HG02571 (cell line): ENCODE data around the gene HVCN1.
"Not testable (repeated sequence)": the region's sequence is repeated elsewhere in the genome, so short reads cannot be mapped to it uniquely, and the experiment has no call there.

Experiments used
- ATAC-seq: cut with Tn5 transposase; IDR thresholded peaks from one replicate; pipeline ENCODE4 v1.9.1; 2021; ENCODE audit warnings: mild to moderate bottlenecking, moderate library complexity; ENCODE audit not compliant: unreplicated experiment

Gene HVCN1

GRCh38 chr12:110688446-110689280 lies at the start of gene HVCN1:
Gene HVCN1 (minus strand): TSS chr12:110689115. CDS start chr12:110683245, 5,870 bp downstream.
- no peak for ATAC-seq

DNA sequence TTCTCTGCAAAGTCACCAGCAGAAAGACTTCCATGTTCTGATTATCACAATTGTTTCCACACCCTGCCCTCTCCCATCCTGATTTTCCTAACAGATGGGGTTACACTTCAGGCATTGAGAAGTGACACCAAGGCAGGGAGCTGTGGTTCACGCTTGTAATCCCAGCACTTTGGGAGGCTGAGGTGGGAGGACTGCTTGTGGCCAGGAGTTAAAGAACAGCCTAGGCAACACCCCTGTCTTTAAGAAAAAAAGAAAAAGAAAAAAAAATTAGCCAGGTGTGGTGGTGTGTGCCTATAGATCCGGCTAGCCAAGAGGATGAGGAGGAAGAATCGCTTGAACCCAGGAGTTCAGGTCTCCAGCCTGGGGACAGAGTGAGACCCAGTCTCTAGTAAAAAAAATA lies 48.6 kb upstream of the HVCN1 start:
- no peak for ATAC-seq

- ATAC-seq, result not testable (repeated sequence)
These were observed 48.1 kb upstream of the HVCN1 start for GRCh38 chr12:110737016-110737415.

DNA sequence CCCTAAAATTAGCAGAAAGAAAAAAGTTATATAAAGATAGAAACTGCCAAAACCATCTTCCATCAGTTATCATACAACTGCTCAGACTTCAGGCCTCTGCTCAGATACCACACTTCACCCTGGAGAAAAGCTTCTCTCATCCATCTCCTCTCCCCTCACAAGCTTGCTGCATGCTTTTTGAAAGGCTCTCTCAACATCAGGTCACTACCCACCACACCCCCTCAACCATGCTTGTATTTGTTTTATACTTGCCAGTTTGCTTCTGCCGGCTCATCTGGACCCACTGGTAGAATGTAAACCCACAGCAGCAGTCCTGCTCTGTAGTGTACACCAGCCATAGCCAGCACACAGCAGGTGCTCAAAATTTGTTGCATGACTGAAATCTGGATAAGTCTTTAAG lies 45.0 kb upstream of the HVCN1 start:
- no peak for ATAC-seq

- no peak for ATAC-seq
These were observed 44.3 kb upstream of the HVCN1 start for GRCh38 chr12:110733089-110733715.

DNA sequence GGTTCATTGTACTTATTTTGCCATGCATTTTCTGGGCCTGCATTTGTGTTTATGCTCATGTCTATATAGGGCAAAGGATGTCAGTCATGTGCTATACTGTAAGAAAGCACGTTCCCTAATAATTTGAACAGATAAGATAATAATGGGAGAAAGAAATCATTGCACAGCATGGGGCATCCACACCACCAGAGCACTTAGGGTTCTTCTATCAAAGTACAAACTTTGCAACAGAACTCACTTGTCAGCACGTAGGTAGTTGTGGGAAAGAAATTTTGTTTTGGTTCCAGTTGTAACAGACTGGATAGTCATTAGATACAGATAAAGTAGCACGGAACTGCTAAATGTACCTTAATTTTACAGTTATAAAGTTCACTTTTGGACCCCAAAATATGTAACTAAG lies 43.7 kb upstream of the HVCN1 start:
- ATAC-seq, result no peak

DNA sequence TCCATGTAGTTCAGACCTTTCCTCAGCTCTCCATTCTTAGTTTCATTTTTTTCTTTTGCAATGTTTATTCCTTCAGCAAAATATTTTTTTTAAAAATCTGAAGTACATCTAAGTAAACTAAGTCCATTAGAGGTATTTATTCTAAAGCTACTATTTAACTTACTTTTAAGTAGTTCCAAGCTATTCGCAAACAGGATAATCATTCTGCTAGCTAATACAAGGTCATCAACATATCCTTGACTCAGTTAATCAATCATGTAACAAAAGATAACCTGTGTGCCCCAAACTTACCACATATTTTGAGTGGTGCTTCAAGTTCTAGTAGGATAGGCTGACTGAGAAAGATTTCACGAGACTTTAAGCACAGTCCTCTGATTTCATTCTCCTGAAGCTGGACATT lies 42.6 kb upstream of the HVCN1 start:
- no peak for ATAC-seq

GRCh38 chr12:110728628-110729027 lies 39.7 kb upstream of the HVCN1 start:
- no peak for ATAC-seq

GRCh38 chr12:110726708-110727369 lies 37.9 kb upstream of the HVCN1 start:
- no peak for ATAC-seq

DNA sequence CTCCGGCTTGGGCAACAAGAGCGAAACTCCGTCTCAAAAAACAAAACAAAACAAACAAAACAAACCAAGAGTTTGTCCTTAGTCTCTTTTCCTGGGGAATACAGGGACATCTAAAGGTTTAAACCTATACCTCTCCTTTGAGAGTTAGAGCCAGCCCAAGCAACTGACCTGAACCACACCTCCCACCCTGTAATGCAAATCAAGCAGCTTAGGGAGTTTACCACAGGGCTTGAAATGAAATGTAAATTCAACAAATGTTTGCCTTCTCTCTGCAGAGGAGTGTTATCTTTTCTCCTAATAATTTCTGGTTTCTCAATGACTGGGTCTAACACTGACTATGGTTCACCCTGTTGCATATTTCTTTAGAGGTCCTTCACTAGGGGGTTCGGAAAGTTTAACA lies 37.1 kb upstream of the HVCN1 start:
- no peak for ATAC-seq

DNA sequence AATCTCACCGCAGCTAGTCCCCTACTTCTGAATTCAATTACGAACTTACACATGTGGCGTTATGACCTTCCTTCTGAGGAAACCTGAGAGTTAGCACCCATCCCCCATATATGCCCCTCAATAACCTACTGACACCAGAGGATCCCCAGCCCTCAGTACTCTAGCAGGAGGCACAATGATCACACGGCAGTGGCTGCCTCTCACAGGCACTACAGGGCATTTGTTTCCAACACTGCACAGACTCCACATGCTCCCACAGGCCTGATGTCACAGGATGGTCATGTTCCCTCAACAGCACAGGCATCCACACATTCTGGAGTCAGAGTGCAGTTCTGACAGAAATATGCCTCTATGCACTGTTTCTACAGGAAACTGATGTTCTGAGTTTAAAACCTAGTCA lies 36.4 kb upstream of the HVCN1 start:
- ATAC-seq, result no peak

DNA sequence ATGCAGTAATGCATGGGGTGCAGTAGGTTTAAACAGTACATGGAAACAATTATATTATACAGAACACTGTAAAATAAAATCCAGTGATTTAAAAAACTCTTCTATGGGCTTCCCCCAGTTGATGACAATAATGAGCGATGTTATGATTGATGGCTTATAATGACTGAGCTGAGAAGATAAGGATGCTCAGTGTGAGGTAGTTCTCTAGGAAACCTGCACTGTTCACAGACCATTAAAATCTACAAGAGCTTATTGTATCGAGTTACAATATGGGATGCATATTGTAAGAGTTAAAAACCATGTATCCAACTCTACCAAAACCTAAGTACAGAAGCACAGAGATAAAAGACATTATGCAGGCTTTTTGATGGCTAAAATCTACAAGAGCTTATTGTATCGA lies 34.0 kb upstream of the HVCN1 start:
- not testable (repeated sequence) for ATAC-seq

DNA sequence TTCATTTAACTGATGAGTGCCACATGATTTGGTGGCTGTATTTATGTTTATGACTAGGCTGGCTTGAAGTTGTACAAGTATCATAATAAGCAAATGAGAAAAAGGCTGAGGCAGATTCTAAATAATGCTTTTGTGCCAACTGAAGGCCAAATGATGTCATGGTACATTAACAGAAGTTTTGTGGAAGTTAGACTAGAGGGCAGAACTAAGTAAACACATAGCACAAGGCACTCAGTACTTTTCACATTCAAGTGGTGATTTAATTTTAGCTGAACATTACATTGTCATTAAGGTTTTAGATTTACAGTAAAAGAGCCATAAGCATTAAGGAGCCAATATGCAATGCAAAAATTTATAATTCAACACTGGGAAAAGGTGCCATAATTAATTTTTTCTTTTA lies 32.7 kb upstream of the HVCN1 start:
- no peak for ATAC-seq

- ATAC-seq, result no peak
These were observed 31.6 kb upstream of the HVCN1 start for GRCh38 chr12:110720516-110720915.

GRCh38 chr12:110718222-110718908 lies 29.4 kb upstream of the HVCN1 start:
- ATAC-seq, result no peak

DNA sequence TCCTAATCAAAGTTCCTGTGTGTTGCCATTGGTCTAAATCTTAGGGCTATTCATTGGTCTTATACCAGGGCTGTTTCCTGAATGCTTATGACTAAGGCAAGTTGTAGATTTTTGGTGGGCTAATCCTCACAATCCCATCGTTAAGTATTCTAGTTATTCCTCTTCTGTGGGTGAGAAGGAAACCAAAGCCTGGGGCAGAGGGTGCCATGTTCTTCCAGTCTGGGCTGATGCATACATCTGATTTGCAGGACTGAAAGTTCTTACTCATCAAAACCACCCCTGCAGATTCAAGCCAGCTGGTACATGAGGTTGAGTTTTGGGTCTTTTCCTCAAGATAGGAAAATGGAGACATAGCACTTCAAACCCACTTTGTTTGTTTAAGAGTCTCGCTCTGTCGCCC lies 28.1 kb upstream of the HVCN1 start:
- no peak for ATAC-seq

- no peak for ATAC-seq
These were observed 20.0 kb upstream of the HVCN1 start for GRCh38 chr12:110708917-110709316.

DNA sequence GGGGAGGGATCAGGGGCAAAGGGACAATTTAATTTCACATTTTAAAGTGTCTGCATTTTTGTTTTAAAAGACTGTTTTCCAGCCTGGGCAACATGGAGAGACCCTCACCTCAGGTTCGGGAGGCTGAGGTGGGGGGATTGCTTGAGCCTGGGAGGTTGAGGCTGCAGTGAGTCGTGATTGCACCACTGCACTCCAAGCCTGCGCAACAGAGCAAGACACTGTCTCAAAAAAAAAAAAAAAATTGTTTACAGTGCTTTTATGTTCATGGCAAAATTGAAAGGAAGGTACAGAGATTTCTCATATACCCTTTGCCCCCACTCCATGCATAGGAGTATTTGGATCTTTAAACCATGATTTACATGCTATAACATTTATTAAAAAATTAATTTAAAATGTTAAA lies 16.4 kb upstream of the HVCN1 start:
- no peak for ATAC-seq

GRCh38 chr12:110704750-110705149 lies 15.8 kb upstream of the HVCN1 start:
- ATAC-seq, result no peak

DNA sequence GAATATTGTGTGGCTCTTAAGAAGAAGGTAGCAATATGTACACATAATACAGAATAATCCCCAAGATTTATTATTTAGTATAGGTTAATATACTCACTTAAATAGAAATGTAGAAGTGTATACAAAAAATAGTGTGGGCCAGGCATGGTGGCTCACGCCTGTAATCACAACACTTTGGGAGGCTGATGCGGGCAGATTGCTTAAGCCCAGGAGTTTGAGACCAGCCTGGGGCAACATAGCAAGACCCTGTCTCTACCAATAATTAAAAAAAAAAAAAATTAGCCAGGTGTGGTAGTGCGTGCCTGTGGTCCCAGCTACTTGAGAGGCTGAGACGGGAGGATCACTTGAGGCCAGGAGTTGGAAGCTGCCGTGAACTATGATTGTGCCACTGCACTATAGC lies 15.3 kb upstream of the HVCN1 start:
- ATAC-seq, result no peak

DNA sequence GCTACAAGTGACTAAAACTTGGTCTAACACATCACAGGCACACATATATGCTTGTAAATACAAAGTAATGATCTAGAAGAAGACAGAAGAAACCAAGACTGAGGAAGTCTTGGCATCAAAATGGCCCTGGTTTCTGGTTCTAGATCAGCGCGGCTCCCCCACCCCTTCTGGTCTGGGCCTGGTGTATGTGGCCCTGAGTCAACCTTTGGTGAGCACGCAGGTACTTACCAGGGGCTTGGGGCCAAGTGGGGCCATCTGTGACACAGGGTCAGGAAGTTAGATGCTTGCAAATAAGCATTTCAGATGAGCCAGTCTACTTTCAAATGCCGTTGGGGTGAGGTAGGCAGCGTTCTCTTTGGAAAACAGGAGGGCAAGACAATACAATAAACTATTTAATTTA lies 13.2 kb upstream of the HVCN1 start:
- ATAC-seq, result no peak
